Islet precursor cell (in vitro differentiated cells): Measurements from ENCODE around the gene MACIR.

ENCODE experiments used
- DNase-seq: peaks from one replicate; pipeline ENCODE4 v3.0.0-alpha.2; 2018

Gene MACIR

GRCh38 chr5:103293719-103294118 is 35.2 kb downstream of the MACIR start:
- no peak for DNase-seq

DNA sequence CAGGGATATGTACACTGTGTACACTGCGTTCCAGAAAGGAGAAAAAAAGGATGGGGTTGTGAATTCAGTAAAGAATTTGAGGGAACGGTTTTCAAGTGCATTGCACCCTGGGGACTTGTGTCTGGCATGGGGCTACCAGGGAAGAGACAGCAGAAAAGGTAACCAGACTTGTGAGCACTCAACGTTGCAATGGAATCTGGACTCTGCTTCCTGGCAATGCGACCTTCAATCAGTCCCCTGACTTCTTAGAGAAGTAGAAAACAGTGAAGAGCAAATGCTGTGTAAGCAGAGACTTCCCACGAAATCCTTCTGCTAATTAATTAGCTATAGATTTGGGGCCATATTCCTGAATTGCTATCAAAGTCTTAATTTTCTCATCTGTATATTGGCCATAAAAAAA is 36.3 kb downstream of the MACIR start:
- DNase-seq: no peak

GRCh38 chr5:103295424-103295823 is 36.9 kb downstream of the MACIR start:
- DNase-seq: no peak

- DNase-seq: no peak
Observed at GRCh38 chr5:103295871-103296270, 37.3 kb downstream of the MACIR start.

GRCh38 chr5:103298117-103298516 is 39.6 kb downstream of the MACIR start:
- no peak for DNase-seq

- DNase-seq: no peak
Observed at GRCh38 chr5:103298607-103299188, 40.1 kb downstream of the MACIR start.

- no peak for DNase-seq
Observed at GRCh38 chr5:103305809-103306208, 47.2 kb downstream of the MACIR start.

- no peak for DNase-seq
Observed at GRCh38 chr5:103307470-103307869, 48.9 kb downstream of the MACIR start.

- DNase-seq: no peak
Observed at GRCh38 chr5:103308774-103309173, 50.2 kb downstream of the MACIR start.

DNA sequence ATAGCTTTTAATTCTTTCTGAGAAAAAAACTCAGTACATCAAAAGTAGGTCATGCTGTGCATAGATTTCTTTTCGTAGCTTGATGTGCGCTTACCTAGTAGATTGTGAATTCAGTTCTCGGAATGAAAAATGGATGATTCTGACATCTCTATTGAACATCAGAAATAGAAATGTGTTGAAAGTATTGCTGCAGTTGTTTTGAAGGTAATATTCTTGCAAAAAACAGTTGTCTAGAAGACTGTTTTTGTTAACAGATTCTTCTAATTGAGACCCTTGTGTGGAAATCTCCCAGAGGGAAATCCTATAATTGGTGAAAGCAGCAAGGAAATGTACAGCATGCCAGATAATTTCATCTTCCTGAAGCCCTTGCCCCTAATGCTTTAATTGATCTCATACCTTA is 54.5 kb downstream of the MACIR start:
- no peak for DNase-seq

GRCh38 chr5:103315455-103315854 is 56.9 kb downstream of the MACIR start:
- no peak for DNase-seq

DNA sequence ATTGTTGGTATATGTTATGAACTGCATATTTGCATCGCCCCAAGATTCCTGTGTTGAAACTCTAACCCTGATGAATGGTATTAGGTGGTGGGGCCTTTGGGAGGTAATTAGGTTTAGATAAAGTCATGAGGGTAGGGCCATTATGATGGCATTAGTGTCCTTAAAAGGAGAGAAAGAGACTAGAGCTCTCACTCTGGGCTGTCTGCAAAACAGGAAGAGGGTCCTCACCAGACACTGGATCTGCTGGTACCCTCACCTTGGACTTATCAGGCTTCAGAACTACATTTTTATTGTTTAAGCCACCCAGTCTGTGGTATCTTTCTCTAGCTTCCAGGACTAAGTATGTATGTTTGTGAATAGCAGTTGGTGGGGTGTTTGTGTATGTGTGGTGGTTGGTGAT is 68.9 kb downstream of the MACIR start:
- no peak for DNase-seq

DNA sequence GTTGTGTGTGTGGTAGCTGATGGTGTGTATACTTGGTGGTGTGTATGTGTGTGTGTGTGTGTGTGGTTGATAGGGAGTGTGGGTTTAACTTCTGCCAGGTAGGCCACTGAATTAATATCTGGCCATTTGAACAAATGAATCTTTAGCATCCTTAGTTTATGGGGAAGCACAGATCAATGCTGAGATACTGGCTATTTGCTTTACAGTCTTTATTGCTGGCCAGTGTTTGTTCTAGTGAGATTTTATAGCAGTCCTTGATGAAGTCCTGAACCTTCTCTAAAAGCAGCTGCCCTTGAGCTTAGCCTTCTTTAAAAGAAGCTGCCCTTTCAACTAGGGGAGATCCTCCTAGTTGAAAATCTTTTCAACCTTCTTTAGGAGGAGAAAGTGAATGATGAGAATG is 69.3 kb downstream of the MACIR start:
- no peak for DNase-seq
